Measurements from ENCODE around the gene CSHL1. TPM values are rescaled to one million over a fixed set of nuclear protein-coding genes. Genes with fewer than 3 reads are reported as not detected.

CSHL1 gene
- total RNA-seq, 2 donors from 2014 or later = not detected

GRCh38 chr17:63928172-63928666 is 17.2 kb upstream of the CSHL1 start:
- Histone ChIP-seq H3K27me3 (ENCODE audit: control insufficient read depth, insufficient read depth, low read length, poor library complexity, severe bottlenecking) (no peaks in the 10 kb centered on the region), H3K4me1 (ENCODE audit: control insufficient read depth, insufficient read depth, low read length) (no peaks in the 10 kb centered on the region), H3K27ac (ENCODE audit: low read depth, low read length) (no peak overlapping the region), H3K4me3 (ENCODE audit: low read length) (no peak overlapping the region), H3K9ac (ENCODE audit: extremely low read depth, low read length, poor library complexity, severe bottlenecking) (no peak overlapping the region), H3K36me3 (ENCODE audit: control insufficient read depth, insufficient read depth, low read length) (no peaks in the 10 kb centered on the region), H3K9me3 (ENCODE audit: control insufficient read depth, low read length) (no peaks in the 10 kb centered on the region)
- no peak for DNase-seq
- WGBS, 2 experiments (ENCODE audit: insufficient coverage in 1 of 2, insufficient read length in 1 of 2) = 67 to 85% methylated on average over 3 to 10 of the region's 10 CpGs
- no peaks in the 10 kb centered on the region for H3K9me3 Mint-ChIP-seq
- no peaks in the 10 kb centered on the region for H3K27me3 Mint-ChIP-seq (ENCODE audit: insufficient read depth)
- TF ChIP-seq CTCF (conservative IDR thresholded peaks at IDR 0.05) = no peak
- no peak overlapping the region for H3K27ac Mint-ChIP-seq
- no peaks in the 10 kb centered on the region for H3K4me1 Mint-ChIP-seq
- H3K36me3 Mint-ChIP-seq (ENCODE audit: low read depth) = no peaks in the 10 kb centered on the region
- H3K4me3 Mint-ChIP-seq = no peak overlapping the region

DNA sequence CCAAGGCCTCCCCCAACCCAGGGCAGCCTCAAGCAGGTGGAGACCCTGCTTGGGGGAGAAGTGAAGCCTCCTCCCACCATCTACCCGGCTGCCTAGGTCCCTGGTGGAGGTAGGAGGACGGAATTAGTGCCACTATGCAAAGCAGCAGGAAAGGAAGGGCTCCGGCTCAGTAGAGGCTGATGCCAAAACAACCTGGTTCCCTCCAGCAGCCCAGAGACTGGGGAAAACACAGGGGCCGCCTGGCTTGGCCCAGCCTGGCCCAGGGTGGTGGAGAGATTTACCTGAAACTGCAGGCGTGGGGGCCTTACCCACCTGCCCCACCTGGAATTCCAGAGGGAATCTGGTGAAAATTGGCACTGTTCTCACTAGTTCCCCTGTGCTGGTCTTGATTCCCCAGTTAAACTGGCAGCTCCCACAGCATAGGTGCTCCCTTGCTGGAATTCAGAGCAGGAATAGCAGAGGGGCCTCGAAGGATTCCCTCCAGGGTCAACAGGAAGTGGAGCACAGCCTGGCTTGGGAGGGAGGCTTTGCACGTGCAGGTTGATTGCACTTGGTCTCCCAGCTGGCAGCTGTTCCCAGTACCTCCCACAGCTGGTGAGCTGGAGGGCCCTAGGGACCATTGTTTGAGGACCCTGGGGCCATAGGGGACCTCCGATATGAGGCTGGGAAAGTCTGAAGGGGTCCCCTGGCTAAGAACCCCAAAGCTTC is 16.6 kb upstream of the CSHL1 start:
- Mint-ChIP-seq H3K36me3 (ENCODE audit: low read depth) (no peaks in the 10 kb centered on the region), H3K4me1 (no peaks in the 10 kb centered on the region), H3K4me3 (no peak overlapping the region), H3K27ac (no peak overlapping the region), H3K27me3 (ENCODE audit: insufficient read depth) (no peaks in the 10 kb centered on the region), H3K9me3 (no peaks in the 10 kb centered on the region)
- no peak for TF ChIP-seq CTCF (conservative IDR thresholded peaks at IDR 0.05)
- WGBS, 2 experiments (ENCODE audit: insufficient coverage in 1 of 2, insufficient read length in 1 of 2) = 79 to 87% methylated on average over 4 to 7 of the region's 8 CpGs
- no peaks in the 10 kb centered on the region for H3K36me3 ChIP-seq (ENCODE audit: control insufficient read depth, insufficient read depth, low read length)
- no peak overlapping the region for H3K4me3 ChIP-seq (ENCODE audit: low read length)
- H3K4me1 ChIP-seq (ENCODE audit: control insufficient read depth, insufficient read depth, low read length) = no peaks in the 10 kb centered on the region
- H3K27me3 ChIP-seq (ENCODE audit: control insufficient read depth, insufficient read depth, low read length, poor library complexity, severe bottlenecking) = no peaks in the 10 kb centered on the region
- H3K9ac ChIP-seq (ENCODE audit: extremely low read depth, low read length, poor library complexity, severe bottlenecking) = no peak overlapping the region
- no peak overlapping the region for H3K27ac ChIP-seq (ENCODE audit: low read depth, low read length)
- H3K9me3 ChIP-seq (ENCODE audit: control insufficient read depth, low read length) = no peaks in the 10 kb centered on the region
- no peak for DNase-seq

DNA sequence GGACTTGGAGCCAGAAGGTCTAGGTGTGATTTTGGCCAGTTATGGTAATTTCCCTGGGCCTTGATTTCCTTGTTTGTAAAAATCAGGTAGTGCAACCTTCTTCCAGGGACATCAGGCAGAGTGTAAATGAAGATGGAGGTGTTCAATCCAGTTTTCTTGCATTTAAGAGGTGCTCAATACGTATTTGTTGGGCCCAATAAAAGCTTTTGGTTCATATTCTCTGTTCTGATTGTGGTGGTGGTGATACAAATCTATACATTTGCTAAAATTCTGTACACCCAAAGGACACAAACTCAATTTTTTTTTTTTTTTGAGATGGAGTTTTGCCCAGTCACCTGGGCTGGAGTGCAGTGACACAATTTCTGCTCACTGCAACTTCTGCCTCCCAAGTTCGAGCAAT is 15.1 kb upstream of the CSHL1 start:
- TF ChIP-seq CTCF (conservative IDR thresholded peaks at IDR 0.05) = no peak
- Mint-ChIP-seq H3K27me3 (ENCODE audit: insufficient read depth) (no peaks in the 10 kb centered on the region), H3K9me3 (no peaks in the 10 kb centered on the region), H3K36me3 (ENCODE audit: low read depth) (no peaks in the 10 kb centered on the region), H3K27ac (no peak overlapping the region), H3K4me1 (no peaks in the 10 kb centered on the region), H3K4me3 (no peak overlapping the region)
- no peak for DNase-seq
- 88 to 90% methylated on average over 1 to 2 of the region's 2 CpGs for WGBS, 2 experiments (ENCODE audit: insufficient coverage in 1 of 2, insufficient read length in 1 of 2)
- Histone ChIP-seq H3K27me3 (ENCODE audit: control insufficient read depth, insufficient read depth, low read length, poor library complexity, severe bottlenecking) (no peaks in the 10 kb centered on the region), H3K4me1 (ENCODE audit: control insufficient read depth, insufficient read depth, low read length) (no peaks in the 10 kb centered on the region), H3K36me3 (ENCODE audit: control insufficient read depth, insufficient read depth, low read length) (no peaks in the 10 kb centered on the region), H3K9ac (ENCODE audit: extremely low read depth, low read length, poor library complexity, severe bottlenecking) (no peak overlapping the region), H3K9me3 (ENCODE audit: control insufficient read depth, low read length) (no peaks in the 10 kb centered on the region), H3K27ac (ENCODE audit: low read depth, low read length) (no peak overlapping the region), H3K4me3 (ENCODE audit: low read length) (no peak overlapping the region)

Measured in endodermal cell (in vitro differentiated cells).